Fibroblast of lung (primary cell): Measurements from ENCODE around the gene FNDC3A. TPM values are rescaled to one million over a fixed set of nuclear protein-coding genes. Genes with fewer than 3 reads are reported as not detected.

Experiments used
- DNase-seq, 2 donors: peaks; one replicate each; pipeline versions ENCODE4 v3.0.0 to v3.0.0-alpha.2; 2010; ENCODE audit warnings: low read depth in 2 of 2
- H2AFZ ChIP-seq: 2 replicates; pipeline ENCODE4 v1.5.1; 2012; ENCODE audit warnings: low read length, control low read depth, inconsistent platforms
- H3K27ac ChIP-seq: 2 replicates; pipeline ENCODE4 v1.5.1; 2011; ENCODE audit warnings: low read length, control low read depth; ENCODE audit not compliant: insufficient read depth
- H3K27me3 ChIP-seq: 2 replicates; pipeline ENCODE4 v1.5.1; 2011; ENCODE audit warnings: mild to moderate bottlenecking, low read length; ENCODE audit not compliant: control insufficient read depth, insufficient read depth
- H3K36me3 ChIP-seq: 2 replicates; pipeline ENCODE4 v1.5.1; 2011; ENCODE audit warnings: low read length; ENCODE audit not compliant: control insufficient read depth, insufficient read depth
- H3K4me1 ChIP-seq: 2 replicates; pipeline ENCODE4 v1.5.1; 2011; ENCODE audit warnings: low read length; ENCODE audit not compliant: control insufficient read depth, insufficient read depth; ENCODE audit errors: extremely low read depth
- H3K4me2 ChIP-seq: 2 replicates; pipeline ENCODE4 v1.5.1; 2011; ENCODE audit warnings: low read length, control low read depth; ENCODE audit not compliant: insufficient read depth; ENCODE audit errors: extremely low read depth
- H3K4me3 ChIP-seq, 4 experiments: fragments of 200-600 bp in 1 of 4; sonication (generic) in 1 of 4; replicated peaks in 1 of 4; 2 replicates each; pipeline ENCODE4 v1.5.1; 2011 to 2016; ENCODE audit warnings: low read length in 4 of 4, low read depth in 3 of 4, mild to moderate bottlenecking in 3 of 4, control low read depth in 2 of 4, inconsistent platforms in 1 of 4, mixed read lengths in 1 of 4; ENCODE audit not compliant: insufficient read depth in 1 of 4; ENCODE audit errors: control extremely low read depth in 1 of 4
- H3K79me2 ChIP-seq: 2 replicates; pipeline ENCODE4 v1.5.1; 2012; ENCODE audit warnings: mild to moderate bottlenecking, low read length, inconsistent platforms; ENCODE audit not compliant: control insufficient read depth, insufficient read depth
- H3K9ac ChIP-seq: 2 replicates; pipeline ENCODE4 v1.5.1; 2011; ENCODE audit warnings: mild to moderate bottlenecking, low read length, control low read depth; ENCODE audit not compliant: insufficient read depth
- H3K9me3 ChIP-seq: 2 replicates; pipeline ENCODE4 v1.5.1; 2012; ENCODE audit warnings: low read depth, low read length; ENCODE audit not compliant: control insufficient read depth, insufficient read depth
- H4K20me1 ChIP-seq: 2 replicates; pipeline ENCODE4 v1.5.1; 2011; ENCODE audit warnings: low read length; ENCODE audit not compliant: control insufficient read depth, insufficient read depth; ENCODE audit errors: extremely low read depth
- EZH2 ChIP-seq: IDR thresholded peaks from 2 replicates; pipeline ENCODE4 v1.5.1; 2012; ENCODE audit warnings: low read length, control low read depth, mild to moderate bottlenecking; ENCODE audit errors: missing control alignments
- polyA plus RNA-seq, 2 donors: library from polyadenylated mRNA; depleted of rRNA in 1 of 2; stranded (reverse) in 1 of 2; unstranded in 1 of 2; fragments of >200 nt; gene quantifications; 2 replicates each; pipeline ENCODE4 v1.2.1, GENCODE V29; 2011 to 2012; ENCODE audit warnings: missing spikeins in 1 of 2
- total RNA-seq: library from RNA; depleted of rRNA; stranded (reverse); fragments of >200 nt; gene quantifications from 2 replicates; pipeline ENCODE4 v1.2.1, GENCODE V29; 2014
- TF ChIP-seq, protein P1 (sequence below), 2 donors: IDR thresholded peaks in 1 of 2; conservative IDR thresholded peaks in 1 of 2; 1 replicate in 1 of 2; 2 replicates in 1 of 2; pipeline ENCODE4 v1.5.1; 2011 to 2012; ENCODE audit warnings: low read length in 2 of 2, control low read depth in 1 of 2, inconsistent platforms in 1 of 2, low read depth in 1 of 2, mild to moderate bottlenecking in 1 of 2

FNDC3A gene
- total and polyA plus RNA-seq, 2 donors (not counting 1 experiment from before 2014, with no cell fraction given) = 44.7 to 79.4 TPM

DNA sequence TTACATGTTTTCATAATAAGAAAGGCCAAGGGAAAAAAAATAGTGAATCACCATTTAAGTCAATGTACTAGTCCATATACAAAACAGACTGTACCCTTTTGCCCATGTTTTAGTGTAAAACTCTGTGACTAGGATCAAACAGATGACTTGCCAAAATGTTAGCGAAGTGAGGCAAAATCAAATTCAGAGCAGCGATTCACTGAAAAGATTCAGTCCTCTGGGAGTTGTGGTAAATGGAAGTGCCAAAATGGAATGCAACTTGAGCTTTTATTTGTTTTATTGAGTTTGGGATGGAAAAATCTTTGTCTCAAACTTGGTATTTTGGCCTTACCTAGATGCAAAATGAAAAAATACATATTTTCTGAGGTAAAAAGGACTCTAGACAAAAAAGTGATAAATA is 281.1 kb downstream of the FNDC3A start:
- Histone ChIP-seq H3K36me3 (no peaks in the 10 kb centered on the region), H3K4me1 (no peaks in the 10 kb centered on the region), H3K4me2 (no peak overlapping the region), H3K4me3 (no peak overlapping the region), H3K27me3 (no peaks in the 10 kb centered on the region), H3K27ac (no peak overlapping the region), H3K9ac (no peak overlapping the region), H3K79me2 (no peaks in the 10 kb centered on the region), H2AFZ (no peak overlapping the region), H3K9me3 (no peaks in the 10 kb centered on the region), H4K20me1 (no peaks in the 10 kb centered on the region)
- no peak for TF ChIP-seq EZH2
- TF ChIP-seq, protein P1, sequence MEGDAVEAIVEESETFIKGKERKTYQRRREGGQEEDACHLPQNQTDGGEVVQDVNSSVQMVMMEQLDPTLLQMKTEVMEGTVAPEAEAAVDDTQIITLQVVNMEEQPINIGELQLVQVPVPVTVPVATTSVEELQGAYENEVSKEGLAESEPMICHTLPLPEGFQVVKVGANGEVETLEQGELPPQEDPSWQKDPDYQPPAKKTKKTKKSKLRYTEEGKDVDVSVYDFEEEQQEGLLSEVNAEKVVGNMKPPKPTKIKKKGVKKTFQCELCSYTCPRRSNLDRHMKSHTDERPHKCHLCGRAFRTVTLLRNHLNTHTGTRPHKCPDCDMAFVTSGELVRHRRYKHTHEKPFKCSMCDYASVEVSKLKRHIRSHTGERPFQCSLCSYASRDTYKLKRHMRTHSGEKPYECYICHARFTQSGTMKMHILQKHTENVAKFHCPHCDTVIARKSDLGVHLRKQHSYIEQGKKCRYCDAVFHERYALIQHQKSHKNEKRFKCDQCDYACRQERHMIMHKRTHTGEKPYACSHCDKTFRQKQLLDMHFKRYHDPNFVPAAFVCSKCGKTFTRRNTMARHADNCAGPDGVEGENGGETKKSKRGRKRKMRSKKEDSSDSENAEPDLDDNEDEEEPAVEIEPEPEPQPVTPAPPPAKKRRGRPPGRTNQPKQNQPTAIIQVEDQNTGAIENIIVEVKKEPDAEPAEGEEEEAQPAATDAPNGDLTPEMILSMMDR (conservative IDR thresholded peaks at IDR 0.05 in 1 of 2, IDR thresholded peaks at IDR 0.05 in 1 of 2; ENCODE audit: low read depth in 1 of 2, low read length in 2 of 2) = no peak
- DNase-seq = peak; percentile 17 to 50

DNA sequence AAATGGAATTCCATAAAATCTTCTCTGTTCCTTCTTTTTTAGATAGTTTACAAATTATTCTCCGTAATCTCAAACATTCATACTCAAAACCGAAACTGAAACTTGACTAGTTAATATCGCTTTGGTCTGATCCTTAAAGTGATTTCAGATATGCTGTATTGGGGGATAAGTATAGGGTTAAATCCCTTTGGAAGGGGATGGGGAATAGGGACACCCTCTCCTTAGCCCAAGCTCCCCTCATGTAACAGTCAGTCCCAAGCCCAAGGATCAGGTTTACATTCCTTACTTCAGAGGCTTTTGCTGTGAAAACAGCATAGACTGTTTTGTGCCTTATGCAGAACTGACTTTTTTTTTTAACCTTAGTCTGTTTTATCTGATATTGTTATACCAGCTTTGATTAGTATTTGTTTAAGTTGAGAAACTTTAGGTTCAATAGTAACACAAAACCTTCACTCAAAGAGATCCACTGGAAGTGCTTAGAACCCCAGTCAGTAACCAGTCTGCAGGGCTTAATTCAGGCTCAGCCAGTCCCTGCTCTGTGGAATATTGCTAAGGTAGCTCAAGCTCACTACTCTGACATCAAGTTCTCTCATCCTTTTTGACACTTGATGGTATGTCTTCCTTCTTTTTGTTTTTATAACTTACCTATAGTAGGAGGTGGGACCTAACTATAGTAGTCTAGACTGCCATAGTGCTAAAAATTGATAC is 282.5 kb downstream of the FNDC3A start:
- peaks cover 1% of the 10 kb centered on the region for H3K36me3 ChIP-seq
- H4K20me1 ChIP-seq = no peaks in the 10 kb centered on the region
- peak overlapping the region; percentile 82 for H2AFZ ChIP-seq
- no peaks in the 10 kb centered on the region for H3K9me3 ChIP-seq
- H3K27ac ChIP-seq = peak overlapping the region; percentile 57
- no peak for DNase-seq
- no peaks in the 10 kb centered on the region for H3K27me3 ChIP-seq
- peak overlapping the region; percentile 78 for H3K4me2 ChIP-seq
- H3K9ac ChIP-seq = no peak overlapping the region
- H3K4me1 ChIP-seq = no peaks in the 10 kb centered on the region
- H3K4me3 ChIP-seq = peak overlapping the region in 3 of 4 experiments; percentile 38 to 49 (median 48)
- no peaks in the 10 kb centered on the region for H3K79me2 ChIP-seq
- TF ChIP-seq, protein P1 (conservative IDR thresholded peaks at IDR 0.05 in 1 of 2, IDR thresholded peaks at IDR 0.05 in 1 of 2; ENCODE audit: low read depth in 1 of 2, low read length in 2 of 2) = no peak
- TF ChIP-seq EZH2 = no peak

Other genes starting within 250 kb of the FNDC3A start
- not detected in 2 replicates for gene MLNR, start 244.4 kb downstream of the FNDC3A start, total RNA-seq
- not detected in 2 replicates for gene MLNR, start 244.4 kb downstream of the FNDC3A start, polyA plus RNA-seq